PFSK-1 (cell line): ENCODE results near the gene RAPH1.

Experiments used
- FOXP2 ChIP-seq: optimal IDR thresholded peaks from 2 replicates; pipeline ENCODE3; 2011; ENCODE audit warnings: borderline replicate concordance, control low read depth, inconsistent platforms; ENCODE audit not compliant: insufficient read depth; ENCODE audit errors: extremely low read length, extremely low read depth
- POLR2AphosphoS5 ChIP-seq: IDR thresholded peaks from 2 replicates; pipeline ENCODE4 v1.6.1; 2012; ENCODE audit warnings: low read depth, mild to moderate bottlenecking, control low read depth, low read length, moderate library complexity
- REST ChIP-seq, 2 experiments: IDR thresholded peaks; 2 replicates each; pipeline versions ENCODE4 v1.6.1 to v1.8.0; 2011 to 2012; ENCODE audit warnings: low read depth in 2 of 2, low read length in 2 of 2, control low read depth in 1 of 2, inconsistent platforms in 1 of 2, mild to moderate bottlenecking in 1 of 2, moderate library complexity in 1 of 2; ENCODE audit not compliant: insufficient read depth in 1 of 2
- TAF1 ChIP-seq: IDR thresholded peaks from 2 replicates; pipeline ENCODE4 v1.6.1; 2012; ENCODE audit warnings: low read length, control low read depth, borderline replicate concordance; ENCODE audit not compliant: insufficient read depth

DNA sequence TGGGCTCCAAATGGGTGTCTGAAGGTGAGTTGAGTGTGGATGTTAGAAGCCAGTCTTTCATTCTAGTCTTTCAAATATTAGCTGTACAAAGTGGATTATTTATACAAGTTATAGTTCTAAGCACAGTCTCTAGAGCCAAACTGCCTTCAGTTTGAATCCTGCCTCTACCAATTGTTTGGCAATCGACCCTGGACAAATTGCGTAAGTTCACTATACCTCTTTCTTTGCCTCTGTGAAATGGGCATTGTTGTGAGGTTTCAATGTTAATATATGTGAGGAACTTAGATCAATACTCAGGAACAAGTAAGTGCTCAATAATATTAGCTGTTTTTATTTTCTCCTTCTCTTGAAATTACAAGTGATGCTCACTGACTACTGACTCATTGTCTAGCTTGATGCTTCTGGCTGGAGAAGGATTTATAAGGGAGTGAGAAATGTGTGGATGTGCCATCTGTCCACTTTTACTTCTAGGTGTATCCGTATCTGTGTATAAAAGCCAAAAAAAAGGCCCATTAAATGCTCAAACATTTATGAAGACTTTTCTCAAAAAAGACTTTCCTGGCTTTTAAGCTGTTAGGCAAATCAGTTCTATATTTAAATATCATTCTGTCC lies 48.1 kb upstream of the RAPH1 start:
- TF ChIP-seq POLR2AphosphoS5 (no peak), REST (IDR thresholded peaks at IDR 0.05; ENCODE audit: insufficient read depth in 1 of 2, low read depth in 2 of 2, low read length in 2 of 2) (no peak), TAF1 (no peak), FOXP2 (no peak)
